Stimulated activated CD4-positive, alpha-beta T cell treated with anti-CD3 and anti-CD28 coated beads, Interleukin-15, amount 100 ng/mL, for 48 hours (primary cell): Measurements from ENCODE around the gene CDKAL1.

Source experiments
- DNase-seq, 2 donors: peaks; one replicate each; pipeline ENCODE4 v3.0.0-alpha.2; 2020; ENCODE audit warnings: low read depth in 2 of 2

CDKAL1 gene

DNA sequence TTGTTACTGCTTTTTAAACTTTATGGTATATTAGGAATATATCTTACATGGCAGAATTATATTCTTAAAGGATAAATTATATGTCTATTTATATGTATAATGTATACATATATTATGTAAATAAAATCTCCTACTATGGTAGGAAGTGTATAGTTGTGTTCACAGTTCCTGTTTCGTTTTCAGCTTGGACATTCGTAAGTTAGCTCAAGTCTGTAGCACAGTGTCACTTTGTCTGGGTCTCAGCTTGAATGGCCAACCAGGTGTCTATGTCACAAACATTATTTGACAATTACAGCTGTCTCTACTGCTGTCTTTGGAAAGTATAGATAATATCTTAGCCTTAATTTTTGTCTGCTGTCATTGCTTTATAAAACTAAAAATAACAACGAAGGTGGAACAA is 303.9 kb downstream of the CDKAL1 start:
- DNase-seq: no peak

DNA sequence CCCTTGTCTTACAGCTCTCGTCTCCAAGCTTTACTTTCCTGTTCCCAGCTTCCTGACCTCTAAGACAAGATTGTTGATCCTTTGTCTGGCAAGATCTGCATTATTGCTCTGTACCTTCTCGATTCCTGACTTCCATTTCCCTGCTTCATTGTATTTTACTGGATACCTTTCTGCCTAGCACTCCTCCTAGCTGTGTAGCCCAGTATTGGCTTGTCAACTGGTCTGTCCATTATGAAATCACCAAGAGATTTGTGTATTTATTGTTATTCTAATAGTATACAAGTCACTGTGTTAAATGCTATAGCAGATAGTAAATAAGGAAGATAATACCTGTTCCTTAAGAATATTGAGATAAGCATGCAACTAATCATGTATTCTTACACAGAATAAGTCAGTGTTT is 305.4 kb downstream of the CDKAL1 start:
- no peak for DNase-seq

DNA sequence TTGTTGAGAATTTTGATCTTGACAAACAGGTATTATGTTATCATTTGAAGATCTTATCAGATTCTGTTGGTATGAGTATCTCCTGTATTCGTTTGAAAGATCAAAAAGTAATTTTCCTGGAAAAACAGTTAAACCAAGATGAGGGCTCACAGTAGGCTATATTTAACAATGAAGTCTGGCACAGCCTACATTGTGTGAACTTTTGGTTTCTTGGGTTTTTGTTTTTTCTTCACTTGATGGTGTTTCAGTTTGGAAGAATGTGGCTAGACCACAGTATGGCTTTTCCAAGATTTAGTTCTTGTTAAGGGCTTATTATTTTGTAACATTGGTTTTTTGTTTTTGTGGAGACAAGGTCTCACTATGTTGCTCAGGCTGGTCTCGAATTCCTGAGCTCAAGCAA is 306.4 kb downstream of the CDKAL1 start:
- DNase-seq: no peak

- DNase-seq: no peak
Observed at GRCh38 chr6:20841806-20842205, 307.5 kb downstream of the CDKAL1 start.

GRCh38 chr6:20845592-20845991 is 311.3 kb downstream of the CDKAL1 start:
- no peak for DNase-seq

GRCh38 chr6:20846602-20847028 is 312.4 kb downstream of the CDKAL1 start:
- DNase-seq: no peak

- no peak for DNase-seq
Observed at GRCh38 chr6:20847904-20848303, 313.6 kb downstream of the CDKAL1 start.

DNA sequence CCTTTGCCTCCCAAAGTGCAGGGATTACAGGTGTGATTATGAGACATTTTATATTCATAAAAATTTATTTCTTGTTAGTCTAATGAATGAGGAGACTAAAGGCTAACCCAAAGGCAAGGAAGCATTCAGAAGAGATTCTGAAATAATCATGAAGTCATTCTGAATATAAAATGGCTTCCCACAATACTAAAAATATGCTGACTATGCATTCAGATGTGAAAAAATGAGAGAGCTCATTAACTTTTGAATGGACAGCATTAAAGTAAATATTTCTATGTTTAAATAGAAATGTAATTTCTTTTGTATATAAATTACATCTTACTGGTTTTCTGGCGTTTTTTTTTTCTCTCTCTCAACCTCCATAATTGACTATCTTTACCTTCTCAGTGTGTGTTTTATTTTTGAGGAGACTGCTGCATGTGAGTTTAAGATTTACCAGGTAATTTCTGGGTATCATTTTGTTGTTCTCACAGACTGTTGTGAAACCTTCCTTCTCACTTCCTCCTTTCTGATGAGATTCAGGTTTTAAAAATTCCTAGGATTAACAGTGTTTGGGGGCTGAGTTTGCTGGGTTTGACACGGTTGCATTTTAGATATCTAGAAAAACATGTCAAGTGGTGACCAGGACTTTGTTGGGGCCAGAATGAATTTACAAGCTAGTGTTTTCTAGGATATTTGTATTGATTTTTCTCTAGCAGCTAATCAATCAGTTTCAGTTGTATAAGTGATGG is 316.6 kb downstream of the CDKAL1 start:
- DNase-seq: no peak

- no peak for DNase-seq
Observed at GRCh38 chr6:20851795-20852194, 317.5 kb downstream of the CDKAL1 start.

DNA sequence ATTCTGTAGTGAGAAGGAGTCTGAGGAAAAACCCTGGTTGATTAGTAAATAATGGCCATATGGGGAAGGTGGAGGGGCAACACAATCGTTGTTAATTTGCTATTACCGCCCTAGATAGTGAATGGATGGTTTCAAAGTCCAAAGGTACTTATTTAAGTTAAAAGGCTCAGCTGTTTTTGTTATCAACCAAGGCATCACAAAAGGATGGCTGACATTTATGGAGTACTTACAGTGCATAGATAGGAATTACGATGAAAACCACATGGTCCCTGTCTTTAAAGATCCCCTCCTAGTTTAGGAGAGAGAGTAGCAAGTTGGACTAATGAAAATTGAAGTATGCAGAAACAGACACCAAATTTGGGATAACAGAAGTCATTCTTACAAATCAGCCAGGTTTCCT is 319.6 kb downstream of the CDKAL1 start:
- DNase-seq: no peak

GRCh38 chr6:20856681-20857288 is 322.5 kb downstream of the CDKAL1 start:
- DNase-seq: no peak

DNA sequence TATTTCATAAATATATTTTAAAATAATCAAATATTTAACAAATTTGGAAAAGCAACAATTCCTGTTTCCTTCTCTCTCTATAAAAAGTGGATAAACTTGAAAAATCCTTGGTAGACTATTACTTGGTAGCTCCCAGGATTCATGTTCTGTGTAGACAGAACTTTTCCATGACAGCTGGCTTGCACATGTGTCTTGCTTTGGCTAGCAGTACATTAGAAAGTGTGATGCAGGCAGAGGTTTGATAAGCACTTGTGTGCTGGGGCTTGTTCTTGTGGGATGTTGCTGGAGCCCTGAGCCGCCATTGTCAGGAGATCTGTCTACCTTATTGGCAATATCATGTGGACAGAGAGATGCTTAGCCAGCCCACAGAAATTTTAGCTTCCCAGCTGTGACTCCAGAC is 327.2 kb downstream of the CDKAL1 start:
- DNase-seq: no peak

- DNase-seq: no peak
Observed at GRCh38 chr6:20866036-20866435, 331.8 kb downstream of the CDKAL1 start.

- no peak for DNase-seq
Observed at GRCh38 chr6:20866935-20867703, 332.9 kb downstream of the CDKAL1 start.

DNA sequence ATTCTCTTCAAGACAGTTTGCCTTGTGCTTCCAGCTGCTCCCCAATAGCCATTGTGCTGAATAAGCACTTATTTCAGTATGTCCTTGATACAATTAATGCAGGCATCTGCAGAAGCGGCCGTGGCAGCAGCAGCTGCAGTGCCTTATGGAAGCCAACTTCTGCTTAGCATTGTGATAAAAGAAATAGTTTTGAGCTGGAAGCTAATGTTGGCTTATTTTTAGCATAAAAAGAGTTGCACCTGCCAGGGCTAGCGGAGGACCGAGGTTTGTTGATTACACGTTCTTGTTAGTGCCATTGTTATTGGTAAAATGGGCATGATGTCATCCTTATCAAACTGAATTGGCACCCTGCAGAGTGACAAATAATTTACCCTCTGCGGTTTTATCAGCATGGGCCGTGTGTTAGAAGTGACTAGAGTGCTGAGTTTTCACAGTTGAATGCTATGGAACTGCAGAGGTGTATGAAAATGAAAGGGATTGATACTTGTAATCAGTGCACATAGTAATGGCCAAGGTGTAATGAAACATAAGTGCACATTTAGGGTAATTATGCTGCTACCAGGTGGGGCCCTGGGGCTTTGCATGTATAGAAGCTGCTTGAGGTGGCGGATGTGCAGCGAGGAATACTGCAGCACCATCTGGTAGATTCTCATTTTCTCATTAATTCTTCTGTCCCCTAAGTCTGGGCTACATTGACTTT is 334.3 kb downstream of the CDKAL1 start:
- no peak for DNase-seq

DNA sequence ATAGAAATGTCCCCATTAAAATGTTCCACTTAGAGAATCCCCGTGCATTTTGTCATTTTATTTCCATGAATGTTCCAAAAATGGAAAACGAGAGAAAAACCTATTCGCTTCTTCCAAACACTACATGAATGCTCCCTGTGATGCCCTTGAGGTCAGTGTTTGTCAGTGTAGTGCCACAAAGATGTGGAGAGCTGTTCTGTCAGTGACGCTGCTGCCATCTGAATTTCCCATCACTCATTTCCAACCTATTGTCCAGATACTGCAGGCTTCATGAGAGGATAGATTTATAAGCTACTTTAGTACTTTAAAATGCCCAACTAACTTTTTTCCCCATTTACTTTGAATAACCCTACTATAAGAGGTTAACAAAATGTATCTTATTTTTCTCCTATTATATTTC is 335.8 kb downstream of the CDKAL1 start:
- DNase-seq: no peak

DNA sequence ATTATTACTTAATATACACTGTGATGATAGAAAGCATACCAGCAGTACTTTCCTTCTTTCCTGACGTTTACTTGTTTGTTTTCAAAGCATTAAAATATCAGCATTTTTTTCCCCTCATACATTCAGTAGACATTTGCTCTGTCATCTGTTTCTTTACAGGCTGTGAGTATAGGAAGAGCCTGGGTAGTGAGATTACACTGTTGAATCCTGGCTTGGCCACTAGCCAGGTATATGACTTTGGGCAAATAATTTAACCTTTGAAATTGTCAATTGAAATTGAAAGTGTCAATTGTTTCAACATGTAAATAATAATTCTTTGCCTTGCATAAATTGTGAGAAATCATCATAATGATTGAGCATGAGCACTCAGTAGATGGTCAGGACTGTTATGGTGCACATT is 336.2 kb downstream of the CDKAL1 start:
- no peak for DNase-seq

DNA sequence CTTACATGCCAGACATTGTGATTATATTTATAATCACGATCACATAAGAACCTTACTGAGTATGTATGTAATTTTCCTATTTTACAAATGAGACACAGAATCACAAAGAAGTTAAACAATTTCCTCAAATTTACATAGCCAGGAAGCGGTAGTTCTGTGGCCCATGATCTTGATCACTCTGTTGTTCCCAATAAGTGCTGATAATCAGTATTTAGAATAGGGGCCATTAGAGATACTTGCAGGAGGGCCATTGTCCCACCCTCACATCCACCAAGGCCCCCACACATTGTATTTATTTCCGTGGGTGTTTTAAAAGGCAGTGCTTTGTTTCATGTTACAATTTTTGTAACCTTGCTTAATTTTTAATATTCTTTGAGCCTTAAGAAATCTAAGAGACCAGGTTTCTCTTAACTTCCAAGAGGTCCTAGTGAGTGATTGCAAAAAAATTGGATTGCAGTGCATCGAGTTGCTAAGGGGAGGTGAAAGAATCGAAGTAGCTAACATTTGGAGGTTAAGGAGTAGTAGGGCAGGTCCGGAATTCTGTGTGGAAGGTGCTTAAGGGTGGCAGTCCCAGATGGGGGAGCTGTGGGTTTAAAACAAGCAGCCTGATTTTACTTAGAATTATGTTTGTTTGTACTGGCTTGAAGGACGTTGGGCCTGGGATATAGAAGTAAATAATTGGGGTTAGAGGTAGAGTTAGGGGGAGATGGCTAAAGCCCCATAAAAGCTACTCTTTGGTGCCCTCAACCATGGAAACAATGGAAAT is 339.4 kb downstream of the CDKAL1 start:
- no peak for DNase-seq

DNA sequence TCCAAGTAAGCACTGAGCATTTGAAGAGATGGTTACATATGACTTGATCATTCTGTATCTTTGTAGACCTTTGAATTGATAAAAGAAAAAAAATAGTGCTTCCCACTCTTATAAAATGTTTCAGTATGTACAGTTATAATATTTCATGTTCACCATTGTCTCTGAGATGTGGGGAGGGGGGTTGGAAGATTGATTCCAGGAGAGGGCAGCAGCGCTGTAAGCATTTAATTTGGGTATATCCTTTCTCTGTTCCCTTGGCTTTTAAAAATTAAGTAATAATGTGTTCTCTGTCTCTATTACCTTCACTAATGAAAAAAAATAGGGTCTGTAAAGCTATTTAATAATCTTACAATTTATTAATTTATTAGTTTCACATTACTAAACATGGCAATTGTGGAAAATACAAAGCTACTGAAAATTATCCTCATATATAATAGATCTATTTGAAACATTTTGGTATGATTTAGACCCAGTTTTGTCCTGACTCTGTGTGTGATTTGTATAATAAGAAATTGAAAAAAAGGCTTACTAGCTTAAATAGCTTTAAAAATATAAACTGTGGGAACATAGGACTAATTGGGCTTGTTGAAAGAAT is 341.2 kb downstream of the CDKAL1 start:
- no peak for DNase-seq

DNA sequence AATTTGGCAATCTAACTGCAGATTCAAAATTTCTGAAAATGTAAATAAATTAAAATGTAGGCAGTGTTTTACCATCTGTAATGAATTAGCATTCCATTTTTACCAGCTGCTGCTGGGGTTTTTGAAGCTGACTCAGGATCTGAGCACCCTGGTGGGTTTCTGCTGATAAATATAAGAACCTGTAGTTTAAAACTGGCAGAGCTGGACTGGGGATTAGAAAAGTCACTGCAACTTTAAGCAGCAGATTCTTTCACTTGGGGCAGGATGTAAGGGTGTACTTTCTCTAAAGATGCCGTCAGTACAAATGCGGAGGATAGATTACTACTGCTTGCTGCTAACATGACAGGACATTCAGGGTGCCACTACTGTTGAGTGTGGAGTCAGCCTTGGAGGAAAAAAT is 341.8 kb downstream of the CDKAL1 start:
- DNase-seq: no peak

- DNase-seq: no peak
Observed at GRCh38 chr6:20876561-20876960, 342.3 kb downstream of the CDKAL1 start.
